Glutamatergic neuron (in vitro differentiated cells): ENCODE results near the gene CLC. TPM values are rescaled to one million over a fixed set of nuclear protein-coding genes. Genes with fewer than 3 reads are reported as not detected.

Source experiments
- DNase-seq: peaks from one replicate; pipeline ENCODE4 v3.0.0; 2022
- H3K27ac Mint-ChIP-seq: one replicate; pipeline ENCODE4 v1.8.0; 2020; ENCODE audit warnings: mild to moderate bottlenecking, mixed read lengths, inconsistent platforms; ENCODE audit not compliant: unreplicated experiment
- H3K27me3 Mint-ChIP-seq: one replicate; pipeline ENCODE4 v1.8.0; 2020; ENCODE audit warnings: mild to moderate bottlenecking, moderate library complexity, mixed read lengths, inconsistent platforms; ENCODE audit not compliant: unreplicated experiment
- H3K36me3 Mint-ChIP-seq: one replicate; pipeline ENCODE4 v1.8.0; 2020; ENCODE audit warnings: mild to moderate bottlenecking, mixed read lengths, inconsistent platforms; ENCODE audit not compliant: unreplicated experiment
- H3K4me1 Mint-ChIP-seq: one replicate; pipeline ENCODE4 v1.8.0; 2020; ENCODE audit warnings: mild to moderate bottlenecking, low read depth, mixed read lengths, inconsistent platforms; ENCODE audit not compliant: unreplicated experiment
- H3K4me3 Mint-ChIP-seq: one replicate; pipeline ENCODE4 v1.8.0; 2020; ENCODE audit warnings: mild to moderate bottlenecking, mixed read lengths, inconsistent platforms; ENCODE audit not compliant: unreplicated experiment
- H3K9me3 Mint-ChIP-seq: one replicate; pipeline ENCODE4 v1.8.0; 2020; ENCODE audit warnings: mild to moderate bottlenecking, moderate library complexity, mixed read lengths, inconsistent platforms; ENCODE audit not compliant: unreplicated experiment
- total RNA-seq: library from RNA; stranded (reverse); fragmentation: NEBNext Ultra II Directional; extraction: Animal tissue kit (Norgen Biotek cat#: 25700); gene quantifications from one replicate; pipeline ENCODE4 v1.2.1, GENCODE V29; 2021; ENCODE audit not compliant: unreplicated experiment
- TF ChIP-seq, protein P1 (sequence below): fragments of 200-600 bp; sonication (generic); IDR thresholded peaks from one replicate; pipeline ENCODE4 v1.5.0; 2021; ENCODE audit not compliant: partially characterized antibody, unreplicated experiment

CLC gene
- total RNA-seq, 1 donor from 2014 or later, result not detected

DNA sequence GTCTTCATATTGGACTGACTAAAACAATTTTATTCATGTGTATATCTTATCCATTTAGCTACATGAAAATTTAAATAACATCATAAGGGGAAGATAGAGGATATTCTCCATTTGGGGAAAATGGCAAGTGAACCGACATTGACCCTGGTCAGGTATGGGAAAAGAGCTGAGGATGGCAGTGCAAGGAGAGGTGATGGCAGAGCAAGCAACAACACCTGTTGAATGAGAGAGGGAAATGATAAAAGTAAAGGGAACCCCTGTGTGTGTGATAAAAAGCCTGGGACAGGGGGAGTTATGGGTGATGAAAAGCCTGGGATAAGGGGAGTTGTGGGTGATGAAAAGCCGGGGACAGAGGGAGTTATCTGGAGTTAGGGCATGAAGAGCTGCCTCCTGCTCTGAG, 4.0 kb downstream of the CLC start:
- TF ChIP-seq, protein P1, sequence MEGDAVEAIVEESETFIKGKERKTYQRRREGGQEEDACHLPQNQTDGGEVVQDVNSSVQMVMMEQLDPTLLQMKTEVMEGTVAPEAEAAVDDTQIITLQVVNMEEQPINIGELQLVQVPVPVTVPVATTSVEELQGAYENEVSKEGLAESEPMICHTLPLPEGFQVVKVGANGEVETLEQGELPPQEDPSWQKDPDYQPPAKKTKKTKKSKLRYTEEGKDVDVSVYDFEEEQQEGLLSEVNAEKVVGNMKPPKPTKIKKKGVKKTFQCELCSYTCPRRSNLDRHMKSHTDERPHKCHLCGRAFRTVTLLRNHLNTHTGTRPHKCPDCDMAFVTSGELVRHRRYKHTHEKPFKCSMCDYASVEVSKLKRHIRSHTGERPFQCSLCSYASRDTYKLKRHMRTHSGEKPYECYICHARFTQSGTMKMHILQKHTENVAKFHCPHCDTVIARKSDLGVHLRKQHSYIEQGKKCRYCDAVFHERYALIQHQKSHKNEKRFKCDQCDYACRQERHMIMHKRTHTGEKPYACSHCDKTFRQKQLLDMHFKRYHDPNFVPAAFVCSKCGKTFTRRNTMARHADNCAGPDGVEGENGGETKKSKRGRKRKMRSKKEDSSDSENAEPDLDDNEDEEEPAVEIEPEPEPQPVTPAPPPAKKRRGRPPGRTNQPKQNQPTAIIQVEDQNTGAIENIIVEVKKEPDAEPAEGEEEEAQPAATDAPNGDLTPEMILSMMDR, result no peak
- no peak overlapping the region for H3K4me3 Mint-ChIP-seq
- H3K4me1 Mint-ChIP-seq, result no peaks in the 10 kb centered on the region
- no peaks in the 10 kb centered on the region for H3K9me3 Mint-ChIP-seq
- no peak overlapping the region for H3K27ac Mint-ChIP-seq
- DNase-seq, result no peak
- H3K36me3 Mint-ChIP-seq, result no peaks in the 10 kb centered on the region
- H3K27me3 Mint-ChIP-seq, result peaks cover 5% of the 10 kb centered on the region

DNA sequence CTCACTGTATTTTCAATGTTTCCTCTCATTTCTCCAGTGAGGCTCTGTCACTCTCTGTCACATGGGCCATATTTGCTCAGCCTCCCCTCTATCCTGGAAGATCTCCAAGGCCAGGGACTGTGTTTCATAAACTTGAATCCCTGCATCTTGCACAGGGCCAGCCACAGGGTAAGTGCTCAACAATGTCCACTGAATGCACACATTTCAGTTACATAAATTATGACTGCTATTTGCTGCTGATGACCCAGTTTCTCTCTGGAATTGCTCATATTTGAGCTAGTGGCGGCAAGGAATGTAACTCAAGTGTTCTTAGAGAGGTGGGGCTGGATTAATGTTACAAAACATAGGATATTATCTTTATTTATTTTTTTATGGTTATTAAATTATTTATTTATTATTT, 6.1 kb downstream of the CLC start:
- H3K4me3 Mint-ChIP-seq, result no peak overlapping the region
- no peaks in the 10 kb centered on the region for H3K36me3 Mint-ChIP-seq
- no peak overlapping the region for H3K27ac Mint-ChIP-seq
- no peaks in the 10 kb centered on the region for H3K9me3 Mint-ChIP-seq
- H3K4me1 Mint-ChIP-seq, result no peaks in the 10 kb centered on the region
- TF ChIP-seq, protein P1, result no peak
- DNase-seq, result no peak
- peaks cover 2% of the 10 kb centered on the region for H3K27me3 Mint-ChIP-seq

DNA sequence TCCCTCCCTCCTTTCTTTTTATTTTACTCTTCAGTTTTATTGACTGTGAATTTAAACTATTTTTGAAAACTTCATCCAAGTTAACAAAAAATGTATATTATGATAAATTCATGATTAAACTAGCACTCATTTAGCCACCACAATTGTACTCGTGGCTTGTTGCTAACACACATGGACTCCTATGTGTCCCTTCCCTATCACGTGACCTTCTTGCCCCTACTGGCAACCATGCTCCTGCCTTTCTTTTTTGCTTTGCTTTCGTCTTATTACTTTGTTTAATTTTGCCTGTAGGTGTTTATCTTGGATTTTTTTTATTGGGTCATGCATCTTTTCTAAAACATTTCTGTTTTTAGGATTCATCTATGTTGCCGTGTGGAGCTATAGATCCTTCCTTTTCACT, 8.2 kb downstream of the CLC start:
- DNase-seq, result no peak
- H3K36me3 Mint-ChIP-seq, result no peaks in the 10 kb centered on the region
- TF ChIP-seq, protein P1, result no peak
- peaks cover under 1% of the 10 kb centered on the region for H3K27me3 Mint-ChIP-seq
- H3K4me1 Mint-ChIP-seq, result no peaks in the 10 kb centered on the region
- H3K27ac Mint-ChIP-seq, result no peak overlapping the region
- H3K9me3 Mint-ChIP-seq, result no peaks in the 10 kb centered on the region
- H3K4me3 Mint-ChIP-seq, result no peak overlapping the region

DNA sequence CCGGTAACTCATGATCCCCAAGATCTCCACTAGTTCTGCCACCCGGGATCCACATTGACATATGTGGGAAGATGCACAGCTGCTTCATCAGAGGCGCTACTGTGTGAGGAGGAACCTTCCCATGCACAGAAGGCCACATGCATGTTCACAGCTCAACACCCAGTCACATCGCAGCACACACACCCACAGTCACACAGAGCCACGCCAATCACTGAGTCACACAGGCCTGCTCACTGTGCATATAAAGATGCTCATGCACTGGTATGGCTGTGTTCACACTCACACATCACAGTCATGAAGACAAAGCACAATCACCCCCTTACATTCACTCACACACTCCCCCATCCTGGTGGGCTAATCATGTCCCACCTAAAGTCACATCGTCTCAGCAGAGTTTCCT, 9.8 kb downstream of the CLC start:
- H3K4me3 Mint-ChIP-seq, result no peak overlapping the region
- no peaks in the 10 kb centered on the region for H3K4me1 Mint-ChIP-seq
- no peaks in the 10 kb centered on the region for H3K27me3 Mint-ChIP-seq
- no peak for DNase-seq
- no peak overlapping the region for H3K27ac Mint-ChIP-seq
- no peaks in the 10 kb centered on the region for H3K9me3 Mint-ChIP-seq
- H3K36me3 Mint-ChIP-seq, result no peaks in the 10 kb centered on the region
- TF ChIP-seq, protein P1, result no peak

DNA sequence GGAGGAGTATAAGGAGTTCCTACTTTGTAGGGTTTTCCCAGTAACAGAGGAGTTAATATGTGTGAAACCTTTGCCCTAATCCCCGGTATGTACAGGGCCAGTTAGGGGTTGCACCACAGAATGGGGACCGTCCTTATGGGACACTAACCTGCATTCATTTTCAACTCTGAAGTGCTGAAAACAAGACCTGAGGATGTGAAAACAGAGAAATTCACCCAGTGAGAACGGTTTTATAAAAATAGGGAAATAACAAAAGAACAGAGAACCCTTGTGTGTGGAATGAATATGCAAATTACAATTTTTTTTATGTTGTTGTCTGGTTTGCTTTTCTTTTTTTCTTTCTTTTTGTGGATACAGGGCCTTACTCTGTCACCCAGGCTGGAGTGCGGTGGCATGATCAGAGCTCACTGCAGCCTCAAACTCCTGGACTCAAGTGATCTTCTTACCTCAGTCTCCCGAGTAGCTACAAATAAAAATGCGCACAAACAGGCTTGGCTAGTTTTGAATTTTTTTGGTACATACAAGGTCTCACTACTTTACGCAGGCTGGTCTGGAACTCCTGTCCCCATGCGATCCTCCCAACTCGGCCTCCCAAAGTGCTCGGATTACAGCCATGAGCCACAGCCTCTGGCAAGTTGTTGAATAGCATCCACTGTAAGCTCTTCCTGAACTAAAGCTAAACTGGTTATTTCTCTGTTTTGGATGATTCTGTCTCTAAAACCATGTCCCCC, 10.6 kb downstream of the CLC start:
- TF ChIP-seq, protein P1, result no peak
- DNase-seq, result no peak
- H3K36me3 Mint-ChIP-seq, result no peaks in the 10 kb centered on the region
- H3K9me3 Mint-ChIP-seq, result no peaks in the 10 kb centered on the region
- no peak overlapping the region for H3K27ac Mint-ChIP-seq
- no peak overlapping the region for H3K4me3 Mint-ChIP-seq
- no peaks in the 10 kb centered on the region for H3K4me1 Mint-ChIP-seq
- H3K27me3 Mint-ChIP-seq, result no peaks in the 10 kb centered on the region
